MM.1S (cell line): ENCODE data around the gene RPL18.

Source experiments
- DNase-seq: peaks from one replicate; pipeline ENCODE4 v3.0.0-alpha.2; 2015
- H2AFZ ChIP-seq: fragments of 300-600 bp; sonication (generic); 2 replicates; pipeline ENCODE4 v1.6.0; 2016; ENCODE audit warnings: antibody characterized with exemption, low read length
- H3F3A ChIP-seq: fragments of 300-600 bp; sonication (generic); 2 replicates; pipeline ENCODE4 v1.6.1; 2016; ENCODE audit warnings: mild to moderate bottlenecking, antibody characterized with exemption, low read length, moderate library complexity, mixed read lengths; ENCODE audit not compliant: insufficient read depth
- H3K27ac ChIP-seq: fragments of 300-600 bp; sonication (generic); 2 replicates; pipeline ENCODE4 v1.5.1; 2016; ENCODE audit warnings: mild to moderate bottlenecking, low read length
- H3K27me3 ChIP-seq: fragments of 300-600 bp; sonication (generic); replicated peaks from 2 replicates; pipeline ENCODE4 v1.6.0; 2016; ENCODE audit warnings: low read length; ENCODE audit not compliant: insufficient read depth
- H3K36me3 ChIP-seq: fragments of 300-600 bp; sonication (generic); replicated peaks from 2 replicates; pipeline ENCODE4 v1.6.1; 2016; ENCODE audit warnings: mild to moderate bottlenecking, low read length, mixed read lengths; ENCODE audit not compliant: insufficient read depth
- H3K4me1 ChIP-seq: fragments of 300-600 bp; sonication (generic); 2 replicates; pipeline ENCODE4 v1.6.1; 2016; ENCODE audit warnings: low read length, mixed read lengths
- H3K4me2 ChIP-seq: fragments of 300-600 bp; sonication (generic); 2 replicates; pipeline ENCODE4 v1.6.0; 2016; ENCODE audit warnings: low read depth, low read length
- H3K4me3 ChIP-seq: fragments of 300-600 bp; sonication (generic); 2 replicates; pipeline ENCODE4 v1.5.1; 2016; ENCODE audit warnings: low read length, mixed read lengths
- H3K79me2 ChIP-seq: fragments of 300-600 bp; sonication (generic); 2 replicates; pipeline ENCODE4 v1.6.1; 2016; ENCODE audit warnings: mixed run types, low read length, mixed read lengths
- H3K9ac ChIP-seq: fragments of 300-600 bp; sonication (generic); 2 replicates; pipeline ENCODE4 v1.6.1; 2016; ENCODE audit warnings: low read length, mixed read lengths
- H3K9me2 ChIP-seq: fragments of 300-600 bp; sonication (generic); replicated peaks from 2 replicates; pipeline ENCODE4 v1.6.1; 2016; ENCODE audit warnings: mild to moderate bottlenecking, low read length, mixed read lengths; ENCODE audit not compliant: insufficient read depth
- H3K9me3 ChIP-seq: fragments of 300-600 bp; sonication (generic); replicated peaks from 2 replicates; pipeline ENCODE4 v1.6.1; 2016; ENCODE audit warnings: mild to moderate bottlenecking, low read length, mixed read lengths; ENCODE audit not compliant: insufficient read depth
- H4K20me1 ChIP-seq: fragments of 300-600 bp; sonication (generic); 2 replicates; pipeline ENCODE4 v1.6.1; 2016; ENCODE audit warnings: mild to moderate bottlenecking, low read length, moderate library complexity, mixed read lengths; ENCODE audit not compliant: insufficient read depth
- CTCF ChIP-seq: fragments of 300-600 bp; sonication (generic); IDR thresholded peaks from 2 replicates; pipeline ENCODE4 v1.5.1; 2016; ENCODE audit warnings: antibody characterized with exemption, low read length, mixed read lengths
- EZH2 ChIP-seq: fragments of 300-600 bp; sonication (generic); optimal IDR thresholded peaks from 2 replicates; pipeline ENCODE3; 2017; ENCODE audit warnings: low read depth, mild to moderate bottlenecking, antibody characterized with exemption, low read length, mixed read lengths
- EZH2phosphoT487 ChIP-seq: fragments of 300-600 bp; sonication (generic); IDR thresholded peaks from 2 replicates; pipeline ENCODE4 v1.6.1; 2018; ENCODE audit warnings: antibody characterized with exemption, low read length

Gene RPL18

DNA sequence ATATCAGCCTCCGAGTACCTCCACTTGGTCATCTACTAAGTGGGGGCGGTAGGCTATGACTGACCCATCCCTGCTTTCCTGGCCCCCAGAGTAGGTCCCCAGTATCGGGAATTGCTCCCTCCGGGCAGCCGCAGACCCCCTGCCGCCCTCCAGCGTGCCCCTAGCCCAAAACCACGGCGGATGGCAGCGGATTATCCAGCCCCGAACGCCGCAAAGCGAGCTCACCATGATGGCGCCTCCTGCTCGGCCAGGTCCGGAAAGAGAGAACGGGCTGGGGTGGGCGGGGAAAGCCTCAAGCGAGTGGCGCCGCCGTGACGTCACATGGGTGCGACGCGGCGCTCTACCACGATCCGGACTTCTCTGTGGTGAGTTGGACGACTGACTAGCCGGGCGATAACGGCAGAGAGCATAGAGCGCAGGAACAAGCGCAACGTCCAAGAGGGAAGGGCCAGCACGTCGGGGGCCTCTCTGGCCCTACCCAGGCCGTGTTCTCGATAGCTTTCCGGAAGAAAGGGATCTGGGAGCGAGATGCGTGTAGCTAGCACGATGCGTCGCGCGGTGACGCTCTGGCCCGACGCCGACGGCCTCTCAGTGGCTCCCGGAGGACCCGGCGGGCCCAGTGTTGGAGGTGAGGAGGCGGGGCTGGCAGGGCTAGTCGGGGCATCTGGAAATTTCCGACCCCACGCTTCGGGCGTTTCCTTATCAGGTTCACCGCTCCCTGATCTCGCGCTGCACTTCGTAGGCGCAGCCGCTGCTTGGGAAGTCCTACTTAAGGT lies at the start of gene RPL18, which contains the start of gene SPHK2:
Gene RPL18, minus strand, starts transcription at position 263 of the 776 bp plus-strand sequence. Its CDS starts 35 bp downstream, at position 228.
Gene SPHK2, plus strand, starts transcription at position 591 of the 776 bp plus-strand sequence. CDS start 1,009 bp downstream, outside the sequence.
- Histone ChIP-seq H3F3A (peaks cover 37% of the 10 kb centered on the region), H3K27me3 (no peaks in the 10 kb centered on the region), H3K36me3 (peaks cover 19% of the 10 kb centered on the region), H4K20me1 (peaks cover 28% of the 10 kb centered on the region), H3K4me2 (peak within 1 kb of the TSS; percentile 96), H3K9me3 (no peaks in the 10 kb centered on the region), H2AFZ (peak within 1 kb of the TSS; percentile 83), H3K9me2 (no peaks in the 10 kb centered on the region), H3K9ac (peak within 1 kb of the TSS; percentile 96), H3K79me2 (peaks cover 39% of the 10 kb centered on the region), H3K27ac (peak within 1 kb of the TSS; percentile 63), H3K4me3 (peak within 1 kb of the TSS; percentile 93), H3K4me1 (peaks cover 20% of the 10 kb centered on the region)
- TF ChIP-seq CTCF (no peak), EZH2 (no peak), EZH2phosphoT487 (no peak)
- DNase-seq, result peak; percentile 99

- Histone ChIP-seq H3K27me3 (peaks cover 42% of the 10 kb centered on the region), H3F3A (no peaks in the 10 kb centered on the region), H3K4me1 (no peaks in the 10 kb centered on the region), H3K9me3 (no peaks in the 10 kb centered on the region), H4K20me1 (no peaks in the 10 kb centered on the region), H3K27ac (no peak overlapping the region), H3K9ac (no peak overlapping the region), H3K4me3 (no peak overlapping the region), H3K9me2 (no peaks in the 10 kb centered on the region), H2AFZ (no peak overlapping the region), H3K36me3 (no peaks in the 10 kb centered on the region), H3K4me2 (no peak overlapping the region), H3K79me2 (no peaks in the 10 kb centered on the region)
- DNase-seq, result no peak
- TF ChIP-seq EZH2 (no peak), CTCF (no peak), EZH2phosphoT487 (no peak)
Observed at GRCh38 chr19:48668761-48669160, 49.8 kb upstream of the RPL18 start.

DNA sequence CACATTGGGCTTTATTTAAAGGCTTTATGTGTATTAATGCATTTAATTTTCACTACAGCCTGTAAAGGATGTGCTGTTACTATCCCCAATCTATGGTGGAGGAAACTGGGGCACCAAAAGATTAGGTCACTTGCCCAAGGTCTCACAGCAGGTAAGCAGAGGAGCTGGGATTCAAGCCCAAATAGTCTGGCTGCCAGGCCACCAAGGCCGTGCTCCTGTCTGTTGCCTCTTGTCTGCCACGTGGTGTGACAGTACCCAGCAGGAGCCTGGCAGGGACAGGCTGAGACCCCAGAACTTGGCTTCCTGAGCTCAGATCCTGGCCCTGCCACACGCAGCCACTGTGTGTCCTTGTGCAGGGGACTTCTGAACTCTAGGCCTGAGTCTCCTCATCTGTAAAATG lies 49.4 kb upstream of the RPL18 start:
- Histone ChIP-seq H3K4me1 (no peaks in the 10 kb centered on the region), H3K27me3 (peaks cover 38% of the 10 kb centered on the region), H3K9ac (no peak overlapping the region), H3K27ac (no peak overlapping the region), H4K20me1 (no peaks in the 10 kb centered on the region), H3K4me2 (no peak overlapping the region), H3K4me3 (no peak overlapping the region), H2AFZ (no peak overlapping the region), H3F3A (no peaks in the 10 kb centered on the region), H3K79me2 (no peaks in the 10 kb centered on the region), H3K36me3 (no peaks in the 10 kb centered on the region), H3K9me3 (no peaks in the 10 kb centered on the region), H3K9me2 (no peaks in the 10 kb centered on the region)
- TF ChIP-seq EZH2 (no peak), EZH2phosphoT487 (no peak), CTCF (no peak)
- no peak for DNase-seq
